Measurements from ENCODE around the gene INTS11.

INTS11 gene

DNA sequence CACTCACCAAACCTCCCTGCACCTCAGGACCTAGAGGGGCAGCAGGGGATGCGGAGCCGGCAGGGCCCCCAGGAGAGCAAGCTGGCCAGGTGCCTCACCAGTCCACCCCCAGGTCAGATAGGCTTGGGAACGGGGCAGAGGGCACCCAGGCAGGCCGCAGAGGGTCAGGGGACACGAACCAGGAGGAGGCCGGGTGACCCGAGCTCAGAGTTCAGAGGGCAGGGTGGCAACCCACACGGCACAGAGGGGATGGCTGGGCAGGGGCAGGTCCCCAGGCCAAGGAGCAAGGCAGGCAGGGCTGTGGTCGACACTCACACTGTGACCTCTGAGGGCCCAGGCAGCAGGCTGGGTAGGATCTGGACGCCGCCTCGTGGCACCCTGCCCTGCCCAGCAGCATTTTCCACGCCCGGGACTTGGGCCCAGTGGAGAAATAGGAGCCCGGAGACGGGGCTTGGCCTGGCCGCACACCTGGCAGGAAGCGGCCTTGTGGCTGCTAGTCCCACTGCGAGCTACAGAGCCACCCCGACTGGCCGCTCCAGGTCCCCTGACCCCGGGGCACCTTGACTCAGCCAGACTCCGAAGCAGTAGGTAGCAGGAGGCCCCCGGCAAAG is 19.5 kb upstream of the INTS11 start:
- DNase-seq (ENCODE audit: low spot score), result no peak

DNA sequence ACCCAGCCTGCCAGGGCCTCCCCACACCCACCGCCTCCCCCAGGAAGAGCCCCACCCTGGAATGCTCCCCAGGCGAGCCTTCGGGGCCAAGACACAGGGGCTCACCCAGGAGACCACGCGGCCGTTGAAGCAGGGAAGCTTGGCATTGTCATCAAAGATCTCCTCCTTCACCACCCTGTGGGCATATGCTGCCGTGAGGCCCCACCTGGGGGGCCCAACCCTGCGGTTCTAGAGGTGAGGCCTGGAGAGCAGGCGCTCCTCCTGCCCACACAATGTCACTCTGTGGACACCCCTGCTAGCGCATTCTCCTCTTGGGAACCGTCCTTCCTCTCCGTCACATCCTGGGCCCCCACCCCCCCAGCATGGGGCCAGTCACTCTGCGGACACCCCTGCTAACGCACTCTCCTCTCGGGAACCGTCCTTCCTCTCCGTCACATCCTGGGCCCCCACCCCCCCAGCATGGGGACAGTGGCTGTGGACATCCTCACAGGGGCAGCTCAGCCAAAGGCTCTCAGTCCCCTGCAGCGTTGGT is 18.2 kb upstream of the INTS11 start:
- no peak for DNase-seq (ENCODE audit: low spot score)

DNA sequence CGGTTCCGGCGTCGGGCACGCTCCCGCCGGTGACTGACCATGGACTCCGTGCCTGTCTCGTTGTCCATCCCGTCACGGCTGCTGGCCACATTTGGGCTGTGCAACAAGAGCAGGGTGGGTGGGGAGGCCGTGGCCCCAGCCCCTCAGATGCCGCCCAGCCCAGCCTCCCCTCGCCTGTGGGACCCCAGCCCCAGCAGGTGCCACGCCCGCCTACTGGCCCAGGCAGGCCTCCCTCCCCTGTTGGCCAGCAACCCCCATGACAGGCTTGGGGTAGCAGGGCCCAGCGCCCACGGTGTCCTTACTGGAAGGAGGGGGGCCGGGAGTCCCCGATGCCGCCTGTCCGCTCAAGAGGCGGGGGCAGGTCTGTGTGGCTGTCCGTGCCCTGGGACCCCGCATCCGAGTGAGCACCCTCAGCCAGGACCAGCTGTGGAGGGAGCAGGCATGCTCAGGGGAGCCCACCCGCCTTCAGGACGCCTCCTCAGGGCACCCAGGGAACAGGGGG is 17.7 kb upstream of the INTS11 start:
- DNase-seq (ENCODE audit: low spot score), result no peak

DNA sequence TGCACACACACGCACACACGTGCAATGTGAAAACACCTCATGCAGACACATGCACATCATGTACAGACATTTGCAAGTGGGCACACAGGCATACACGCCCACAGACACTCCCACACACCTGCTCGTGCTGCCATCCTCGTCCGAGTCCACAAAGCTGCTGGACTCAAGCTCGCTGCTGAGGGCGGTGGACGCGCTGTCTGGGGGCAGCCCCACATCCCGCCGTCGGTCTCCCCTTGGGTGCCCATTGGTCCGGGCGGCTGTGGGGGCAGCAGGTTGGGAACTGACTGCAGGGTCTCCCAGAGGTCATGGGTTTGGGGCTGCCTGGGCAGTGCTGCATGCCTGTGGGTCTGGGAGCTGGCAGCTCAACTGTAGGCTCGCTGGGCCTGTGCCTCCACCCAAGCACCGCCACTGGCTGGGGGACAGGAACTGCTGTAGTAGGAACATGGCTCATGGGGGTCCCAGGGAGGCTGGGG is 17.1 kb upstream of the INTS11 start:
- DNase-seq (ENCODE audit: low spot score), result no peak

DNA sequence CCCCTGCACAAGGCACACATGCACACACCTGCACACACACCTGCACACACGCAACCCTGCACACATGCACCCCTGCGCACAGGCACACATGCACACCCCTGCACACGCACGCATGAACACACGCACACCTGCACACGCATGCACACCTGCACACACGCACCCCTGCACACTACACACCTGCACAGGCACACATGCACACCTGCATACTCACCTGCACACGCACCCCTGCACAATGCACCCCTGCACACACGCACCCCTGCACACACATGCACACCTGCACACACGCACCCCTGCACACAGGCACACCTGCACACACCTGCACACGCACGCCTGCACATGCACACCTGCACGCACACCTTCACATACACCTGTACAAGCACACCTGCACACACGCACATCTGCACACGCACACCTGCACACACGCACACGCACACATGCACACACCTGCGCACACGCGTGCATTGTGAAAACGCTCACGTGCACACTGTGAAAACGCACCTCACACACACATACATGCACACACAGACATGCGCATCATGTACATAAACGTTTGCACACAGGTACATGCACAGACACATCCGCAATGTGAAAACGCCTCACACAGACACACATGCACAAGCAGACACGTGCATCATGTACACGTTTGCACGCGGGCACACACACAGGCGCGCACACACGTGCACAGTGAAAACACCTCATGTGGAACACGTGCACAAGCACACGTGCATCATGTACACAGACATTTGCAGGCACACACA is 16.5 kb upstream of the INTS11 start:
- no peak for DNase-seq (ENCODE audit: low spot score)

DNA sequence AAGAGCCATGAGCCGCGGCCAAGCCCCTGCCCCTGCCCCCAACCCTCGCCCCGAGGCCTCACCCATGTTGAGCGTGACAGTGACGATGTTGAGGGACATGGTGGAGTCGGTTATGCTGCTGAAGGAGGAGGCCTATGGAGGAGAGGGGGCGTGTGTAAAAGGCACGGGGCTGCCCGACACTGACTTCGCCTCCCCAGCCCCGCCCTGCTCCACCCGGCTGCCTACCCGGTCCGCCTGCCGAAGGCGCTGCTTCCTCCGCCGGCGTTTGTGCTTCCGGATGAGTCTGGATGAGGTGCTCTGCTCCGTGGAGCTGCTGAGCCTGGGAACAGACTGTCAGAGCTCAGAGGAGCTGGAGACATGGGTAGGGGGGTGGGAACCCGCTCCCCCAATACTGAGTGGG is 15.7 kb upstream of the INTS11 start:
- DNase-seq (ENCODE audit: low spot score), result no peak

DNA sequence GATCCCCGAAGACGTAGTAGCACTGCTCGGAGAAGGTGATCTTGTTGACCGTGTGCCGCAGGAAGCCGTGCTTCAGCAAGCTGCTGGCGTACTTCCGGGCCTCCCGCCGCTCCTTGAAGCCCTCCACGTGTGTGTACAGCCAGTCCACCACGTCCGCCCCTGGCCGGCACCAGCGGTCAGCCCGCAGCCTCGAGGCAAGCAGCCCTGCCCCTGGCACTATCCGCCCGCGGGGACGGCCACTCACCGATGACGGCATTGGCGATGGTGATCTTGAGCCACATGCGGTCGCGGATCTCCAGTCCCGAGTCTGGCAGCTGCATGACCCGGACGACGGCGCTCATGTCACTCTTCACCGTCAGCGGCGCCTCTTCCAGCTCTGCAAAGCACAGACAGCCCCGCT is 13.8 kb upstream of the INTS11 start:
- no peak for DNase-seq (ENCODE audit: low spot score)

DNA sequence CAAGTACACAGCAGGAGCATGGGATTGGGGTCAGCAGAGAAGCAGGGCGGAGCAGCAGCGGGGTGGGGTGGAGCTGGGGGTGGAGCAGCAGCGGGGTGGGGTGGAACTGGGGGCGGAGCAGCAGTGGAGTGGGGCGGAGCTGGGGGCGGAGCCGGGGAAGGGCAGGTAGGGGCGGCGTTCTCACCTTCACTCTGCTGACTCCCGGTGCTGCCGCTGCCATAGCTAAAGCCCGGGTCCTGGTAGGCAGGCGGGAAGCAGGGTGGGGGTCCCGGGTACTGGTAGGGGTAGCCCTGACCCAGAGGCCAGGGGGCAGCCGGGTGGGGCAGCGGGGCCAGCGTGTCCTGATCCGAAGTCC is 13.3 kb upstream of the INTS11 start:
- DNase-seq (ENCODE audit: low spot score), result no peak

DNA sequence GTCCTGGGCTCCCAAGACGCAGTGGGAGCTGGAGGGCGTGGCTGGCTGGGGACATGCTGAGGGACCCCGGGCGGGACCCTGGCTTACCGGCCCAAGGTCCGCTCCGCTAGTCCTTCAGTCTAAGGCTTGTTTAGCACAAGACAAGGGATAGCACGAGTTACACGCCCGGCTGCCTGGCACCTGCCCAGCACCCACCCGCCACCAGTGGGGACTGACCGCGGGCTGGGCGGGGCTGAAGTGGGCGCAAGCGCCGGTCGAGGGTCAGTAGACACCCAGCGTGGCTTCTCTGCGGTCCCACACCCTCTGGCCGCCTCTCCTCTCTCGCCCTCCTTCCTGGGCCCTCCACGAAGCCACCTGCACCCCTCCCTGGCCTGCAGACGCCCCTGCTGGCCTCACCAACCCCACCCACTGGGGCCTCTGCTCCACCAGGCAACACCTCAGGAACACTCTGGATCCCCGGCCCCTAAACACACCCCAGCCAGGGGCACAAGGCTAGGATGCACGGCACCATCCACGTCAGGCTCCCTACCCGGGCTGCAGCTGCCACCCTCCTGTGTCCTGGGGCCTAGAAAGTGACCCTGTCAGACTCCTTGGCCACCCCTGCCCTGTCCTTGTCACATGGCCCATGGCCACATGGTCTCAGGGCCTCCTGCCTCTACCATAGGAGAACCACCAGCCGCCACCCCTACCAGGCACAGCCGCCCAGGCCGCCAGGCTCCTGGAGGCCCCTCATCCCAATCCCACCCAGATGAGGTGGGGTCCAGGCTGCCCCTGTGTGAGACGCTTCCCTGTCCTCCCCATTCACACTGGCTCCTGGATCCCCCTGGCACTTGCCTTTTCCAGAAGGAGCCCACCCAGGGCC is 12.7 kb upstream of the INTS11 start:
- DNase-seq (ENCODE audit: low spot score), result no peak

DNA sequence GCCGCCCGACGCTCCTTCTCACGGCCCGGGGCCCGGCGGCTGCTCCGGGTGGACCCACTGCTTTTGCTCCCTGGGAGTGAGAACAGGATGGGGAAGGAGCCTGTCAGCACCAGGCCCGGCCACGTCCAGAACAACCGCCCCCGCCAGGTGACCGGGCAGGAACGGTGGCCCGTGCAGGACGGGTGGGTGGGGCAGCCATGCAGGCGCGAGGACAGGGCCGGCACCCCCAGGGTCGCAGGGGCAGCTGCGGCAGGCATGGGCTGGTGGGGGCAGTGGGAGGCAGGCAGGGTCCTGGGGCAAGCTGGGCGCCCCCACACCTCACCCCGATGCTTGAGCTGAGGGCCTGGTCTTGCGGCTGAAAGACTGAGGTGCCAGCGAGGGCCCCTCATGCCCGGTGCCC is 12.0 kb upstream of the INTS11 start:
- DNase-seq (ENCODE audit: low spot score), result no peak

DNA sequence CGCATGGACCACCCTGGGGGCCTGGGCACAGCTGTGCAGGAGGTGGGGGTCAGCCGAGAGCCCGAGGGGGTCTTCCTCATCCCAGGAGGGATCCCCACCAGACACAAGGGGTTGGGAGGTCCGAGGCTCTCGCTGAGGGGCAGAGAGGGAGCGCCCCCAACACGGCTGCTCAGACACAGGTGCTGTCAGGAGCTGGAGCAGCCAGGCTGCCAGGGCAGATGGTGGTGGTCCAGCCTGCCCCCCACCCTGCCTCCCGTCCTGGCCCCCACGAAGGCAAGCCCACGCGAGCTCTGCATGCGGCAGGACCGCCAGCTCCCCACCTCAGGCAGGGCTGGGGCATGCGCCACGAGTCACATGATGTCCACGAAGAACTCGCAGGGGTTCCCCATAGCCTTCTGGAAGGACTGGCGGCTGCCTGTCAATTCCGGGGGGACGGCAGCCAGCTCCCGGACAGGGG is 11.4 kb upstream of the INTS11 start:
- no peak for DNase-seq (ENCODE audit: low spot score)

DNA sequence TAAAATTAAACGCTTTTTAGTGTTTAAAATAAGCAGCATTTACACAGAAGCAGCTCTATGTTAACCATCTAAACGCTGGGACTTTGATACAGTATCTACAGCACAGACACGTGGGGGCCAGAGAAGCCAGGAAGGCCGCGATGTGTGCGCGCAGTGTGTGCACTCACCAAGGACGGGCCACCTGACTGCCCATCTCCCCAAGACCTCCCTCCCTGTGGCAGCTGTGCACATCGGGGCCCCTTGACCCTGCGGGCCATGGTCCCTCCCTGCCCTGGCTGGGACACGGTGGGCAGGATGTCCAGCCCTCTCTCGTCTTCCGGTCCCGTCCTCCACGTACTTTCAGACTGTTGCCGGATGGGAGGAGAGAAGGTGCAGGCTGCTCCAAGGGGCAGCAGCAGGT is 10.8 kb upstream of the INTS11 start:
- no peak for DNase-seq (ENCODE audit: low spot score)

DNA sequence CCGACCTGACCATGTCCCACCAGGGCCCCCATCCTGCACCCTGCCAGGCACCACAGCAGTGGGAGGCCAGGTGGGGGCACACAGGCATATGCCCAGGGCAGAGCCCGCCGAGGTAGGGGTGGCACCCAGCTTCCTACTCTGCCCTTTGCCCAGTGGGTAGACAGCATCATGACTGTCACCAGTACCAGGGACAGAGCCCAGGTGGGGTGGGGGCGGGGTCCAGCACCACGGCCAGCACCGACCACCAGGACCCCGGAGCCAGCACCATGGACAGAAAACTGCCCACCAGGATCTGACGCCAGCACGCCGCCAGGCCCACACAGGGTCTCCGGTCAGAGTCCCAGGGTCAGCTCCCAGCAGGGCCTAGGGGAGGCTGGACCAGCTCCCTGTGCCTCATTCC is 10.4 kb upstream of the INTS11 start:
- DNase-seq (ENCODE audit: low spot score), result no peak

DNA sequence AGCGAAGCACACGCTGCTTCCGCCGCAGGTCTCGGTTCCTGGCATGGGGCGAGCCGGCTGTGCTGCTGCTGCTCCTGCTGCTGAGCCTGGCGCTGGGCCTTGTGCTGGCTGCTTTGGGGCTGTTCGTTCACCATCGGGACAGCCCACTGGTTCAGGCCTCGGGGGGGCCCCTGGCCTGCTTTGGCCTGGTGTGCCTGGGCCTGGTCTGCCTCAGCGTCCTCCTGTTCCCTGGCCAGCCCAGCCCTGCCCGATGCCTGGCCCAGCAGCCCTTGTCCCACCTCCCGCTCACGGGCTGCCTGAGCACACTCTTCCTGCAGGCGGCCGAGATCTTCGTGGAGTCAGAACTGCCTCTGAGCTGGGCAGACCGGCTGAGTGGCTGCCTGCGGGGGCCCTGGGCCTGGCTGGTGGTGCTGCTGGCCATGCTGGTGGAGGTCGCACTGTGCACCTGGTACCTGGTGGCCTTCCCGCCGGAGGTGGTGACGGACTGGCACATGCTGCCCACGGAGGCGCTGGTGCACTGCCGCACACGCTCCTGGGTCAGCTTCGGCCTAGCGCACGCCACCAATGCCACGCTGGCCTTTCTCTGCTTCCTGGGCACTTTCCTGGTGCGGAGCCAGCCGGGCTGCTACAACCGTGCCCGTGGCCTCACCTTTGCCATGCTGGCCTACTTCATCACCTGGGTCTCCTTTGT is 9.2 kb upstream of the INTS11 start:
- no peak for DNase-seq (ENCODE audit: low spot score)

DNA sequence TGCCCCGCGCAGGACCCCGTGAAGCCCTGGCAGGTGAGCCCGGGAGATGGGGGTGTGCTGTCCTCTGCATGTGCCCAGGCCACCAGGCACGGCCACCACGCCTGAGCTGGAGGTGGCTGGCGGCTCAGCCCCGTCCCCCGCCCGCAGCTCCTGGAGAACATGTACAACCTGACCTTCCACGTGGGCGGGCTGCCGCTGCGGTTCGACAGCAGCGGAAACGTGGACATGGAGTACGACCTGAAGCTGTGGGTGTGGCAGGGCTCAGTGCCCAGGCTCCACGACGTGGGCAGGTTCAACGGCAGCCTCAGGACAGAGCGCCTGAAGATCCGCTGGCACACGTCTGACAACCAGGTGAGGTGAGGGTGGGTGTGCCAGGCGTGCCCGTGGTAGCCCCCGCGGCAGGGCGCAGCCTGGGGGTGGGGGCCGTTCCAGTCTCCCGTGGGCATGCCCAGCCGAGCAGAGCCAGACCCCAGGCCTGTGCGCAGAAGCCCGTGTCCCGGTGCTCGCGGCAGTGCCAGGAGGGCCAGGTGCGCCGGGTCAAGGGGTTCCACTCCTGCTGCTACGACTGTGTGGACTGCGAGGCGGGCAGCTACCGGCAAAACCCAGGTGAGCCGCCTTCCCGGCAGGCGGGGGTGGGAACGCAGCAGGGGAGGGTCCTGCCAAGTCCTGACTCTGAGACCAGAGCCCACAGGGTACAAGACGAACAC is 8.5 kb upstream of the INTS11 start:
- DNase-seq (ENCODE audit: low spot score), result no peak

DNA sequence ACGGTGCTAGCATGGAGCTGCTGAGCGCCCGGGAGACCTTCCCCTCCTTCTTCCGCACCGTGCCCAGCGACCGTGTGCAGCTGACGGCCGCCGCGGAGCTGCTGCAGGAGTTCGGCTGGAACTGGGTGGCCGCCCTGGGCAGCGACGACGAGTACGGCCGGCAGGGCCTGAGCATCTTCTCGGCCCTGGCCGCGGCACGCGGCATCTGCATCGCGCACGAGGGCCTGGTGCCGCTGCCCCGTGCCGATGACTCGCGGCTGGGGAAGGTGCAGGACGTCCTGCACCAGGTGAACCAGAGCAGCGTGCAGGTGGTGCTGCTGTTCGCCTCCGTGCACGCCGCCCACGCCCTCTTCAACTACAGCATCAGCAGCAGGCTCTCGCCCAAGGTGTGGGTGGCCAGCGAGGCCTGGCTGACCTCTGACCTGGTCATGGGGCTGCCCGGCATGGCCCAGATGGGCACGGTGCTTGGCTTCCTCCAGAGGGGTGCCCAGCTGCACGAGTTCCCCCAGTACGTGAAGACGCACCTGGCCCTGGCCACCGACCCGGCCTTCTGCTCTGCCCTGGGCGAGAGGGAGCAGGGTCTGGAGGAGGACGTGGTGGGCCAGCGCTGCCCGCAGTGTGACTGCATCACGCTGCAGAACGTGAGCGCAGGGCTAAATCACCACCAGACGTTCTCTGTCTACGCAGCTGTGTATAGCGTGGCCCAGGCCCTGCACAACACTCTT is 7.7 kb upstream of the INTS11 start:
- no peak for DNase-seq (ENCODE audit: low spot score)

DNA sequence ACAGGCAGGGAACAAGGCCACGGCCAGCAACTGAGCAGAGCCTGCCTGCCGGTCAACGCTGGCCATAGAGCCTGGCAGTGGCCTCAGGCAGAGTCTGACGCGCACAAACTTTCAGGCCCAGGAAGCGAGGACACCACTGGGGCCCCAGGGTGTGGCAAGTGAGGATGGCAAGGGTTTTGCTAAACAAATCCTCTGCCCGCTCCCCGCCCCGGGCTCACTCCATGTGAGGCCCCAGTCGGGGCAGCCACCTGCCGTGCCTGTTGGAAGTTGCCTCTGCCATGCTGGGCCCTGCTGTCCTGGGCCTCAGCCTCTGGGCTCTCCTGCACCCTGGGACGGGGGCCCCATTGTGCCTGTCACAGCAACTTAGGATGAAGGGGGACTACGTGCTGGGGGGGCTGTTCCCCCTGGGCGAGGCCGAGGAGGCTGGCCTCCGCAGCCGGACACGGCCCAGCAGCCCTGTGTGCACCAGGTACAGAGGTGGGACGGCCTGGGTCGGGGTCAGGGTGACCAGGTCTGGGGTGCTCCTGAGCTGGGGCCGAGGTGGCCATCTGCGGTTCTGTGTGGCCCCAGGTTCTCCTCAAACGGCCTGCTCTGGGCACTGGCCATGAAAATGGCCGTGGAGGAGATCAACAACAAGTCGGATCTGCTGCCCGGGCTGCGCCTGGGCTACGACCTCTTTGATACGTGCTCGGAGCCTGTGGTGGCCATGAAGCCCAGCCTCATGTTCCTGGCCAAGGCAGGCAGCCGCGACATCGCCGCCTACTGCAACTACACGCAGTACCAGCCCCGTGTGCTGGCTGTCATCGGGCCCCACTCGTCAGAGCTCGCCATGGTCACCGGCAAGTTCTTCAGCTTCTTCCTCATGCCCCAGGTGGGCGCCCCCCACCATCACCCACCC is 6.9 kb upstream of the INTS11 start, which contains the start of gene TAS1R3:
TAS1R3 (plus strand) TSS at position 213 of the 898 bp plus-strand sequence; CDS start at position 279, 66 bp downstream.
- DNase-seq (ENCODE audit: low spot score), result no peak

DNA sequence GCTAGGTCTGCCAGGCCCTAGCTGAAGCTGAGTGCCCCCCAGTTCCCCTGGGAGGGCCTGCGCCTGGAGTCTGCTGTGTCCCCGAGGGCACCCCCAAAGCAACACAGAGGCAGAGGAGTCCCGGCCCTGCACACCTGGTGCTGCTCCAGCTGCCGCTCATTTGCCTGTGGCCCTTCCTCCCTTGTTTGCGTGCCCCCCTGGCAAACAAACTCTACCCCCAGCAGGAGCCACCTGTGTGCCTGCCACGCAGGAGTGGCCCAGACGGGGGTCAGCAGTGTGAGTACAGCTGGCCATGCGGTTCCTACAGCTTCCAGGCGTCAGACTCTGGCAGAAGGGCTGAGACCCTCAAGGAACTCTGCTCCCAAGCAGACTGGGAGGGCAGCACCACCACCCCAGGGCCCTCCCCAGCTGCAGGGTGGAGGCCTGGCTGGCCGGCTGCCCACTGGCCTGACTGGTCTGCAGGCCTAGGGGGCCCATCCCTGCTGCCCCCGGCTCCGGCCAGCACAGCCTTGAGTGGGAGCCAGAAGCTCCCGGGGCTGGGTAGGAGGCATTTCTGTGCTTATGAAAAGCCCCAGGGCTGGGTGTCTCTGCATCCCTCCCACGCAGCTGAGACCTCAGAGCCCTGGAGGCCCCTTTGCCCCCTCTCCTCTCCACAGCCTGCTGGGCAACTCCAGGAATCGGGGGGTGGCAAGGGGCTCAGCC is 6.1 kb upstream of the INTS11 start:
- DNase-seq (ENCODE audit: low spot score), result no peak
